Stomach (tissue), 4 donors: Measurements from ENCODE around the gene INAVA.

Source experiments
- POLR2A ChIP-seq, 4 donors: fragments of 450-650 bp; IDR thresholded peaks; one replicate each; pipeline ENCODE4 v1.6.1; 2016; ENCODE audit warnings: antibody characterized with exemption in 4 of 4, control low read depth in 2 of 4, mild to moderate bottlenecking in 1 of 4, moderate library complexity in 1 of 4
- TF ChIP-seq, protein P1 (sequence below), 7 experiments: fragments of 450-650 bp in 4 of 7; fragments of 200-600 bp in 3 of 7; sonication (generic) in 3 of 7; IDR thresholded peaks; one replicate each; pipeline ENCODE4 v1.5.1; 2016 to 2019; ENCODE audit warnings: antibody characterized with exemption in 7 of 7, control low read depth in 2 of 7, mild to moderate bottlenecking in 1 of 7

DNA sequence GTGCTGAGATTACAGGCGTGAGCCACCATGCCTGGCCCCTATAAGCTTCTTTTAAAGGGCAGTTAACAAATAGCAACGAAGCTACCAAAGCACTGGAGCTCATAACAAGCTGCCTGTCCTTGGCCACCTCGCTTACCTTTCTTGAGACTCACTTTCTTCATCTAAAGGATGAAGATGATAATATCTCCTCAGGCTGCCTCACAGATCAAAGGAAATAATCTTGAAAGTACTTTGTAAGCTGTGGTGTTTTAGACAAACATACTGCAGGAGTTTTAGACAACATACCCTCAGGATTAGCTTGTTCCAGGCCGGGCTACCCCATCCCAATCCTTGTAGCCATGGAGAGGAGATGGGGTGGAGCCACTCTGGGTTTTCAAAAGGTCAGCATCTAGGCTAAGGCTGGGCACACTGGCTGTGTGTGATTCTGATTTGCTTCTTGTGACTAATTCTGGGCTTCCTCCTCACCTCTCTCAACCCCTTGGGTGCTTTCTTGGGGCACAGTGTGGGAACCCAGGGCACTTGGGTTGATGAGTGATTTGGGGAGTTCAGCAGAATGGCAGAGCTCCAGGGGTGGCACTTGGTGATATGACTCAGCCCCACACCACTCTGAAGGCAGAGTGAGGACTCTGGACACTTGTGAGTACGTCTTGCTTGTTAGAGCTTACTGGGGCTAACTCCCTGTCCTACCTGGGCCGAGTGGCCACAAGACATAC lies 16.7 kb upstream of the INAVA start:
- TF ChIP-seq, protein P1, sequence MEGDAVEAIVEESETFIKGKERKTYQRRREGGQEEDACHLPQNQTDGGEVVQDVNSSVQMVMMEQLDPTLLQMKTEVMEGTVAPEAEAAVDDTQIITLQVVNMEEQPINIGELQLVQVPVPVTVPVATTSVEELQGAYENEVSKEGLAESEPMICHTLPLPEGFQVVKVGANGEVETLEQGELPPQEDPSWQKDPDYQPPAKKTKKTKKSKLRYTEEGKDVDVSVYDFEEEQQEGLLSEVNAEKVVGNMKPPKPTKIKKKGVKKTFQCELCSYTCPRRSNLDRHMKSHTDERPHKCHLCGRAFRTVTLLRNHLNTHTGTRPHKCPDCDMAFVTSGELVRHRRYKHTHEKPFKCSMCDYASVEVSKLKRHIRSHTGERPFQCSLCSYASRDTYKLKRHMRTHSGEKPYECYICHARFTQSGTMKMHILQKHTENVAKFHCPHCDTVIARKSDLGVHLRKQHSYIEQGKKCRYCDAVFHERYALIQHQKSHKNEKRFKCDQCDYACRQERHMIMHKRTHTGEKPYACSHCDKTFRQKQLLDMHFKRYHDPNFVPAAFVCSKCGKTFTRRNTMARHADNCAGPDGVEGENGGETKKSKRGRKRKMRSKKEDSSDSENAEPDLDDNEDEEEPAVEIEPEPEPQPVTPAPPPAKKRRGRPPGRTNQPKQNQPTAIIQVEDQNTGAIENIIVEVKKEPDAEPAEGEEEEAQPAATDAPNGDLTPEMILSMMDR (IDR thresholded peaks at IDR 0.05) = no peak
- TF ChIP-seq POLR2A (IDR thresholded peaks at IDR 0.05) = no peak
